Neural cell (in vitro differentiated cells): ENCODE data around the gene COL4A1. TPM values are rescaled to one million over a fixed set of nuclear protein-coding genes. Genes with fewer than 3 reads are reported as not detected.

Experiments
- H2AFZ ChIP-seq: fragments of 200-600, 300-800 bp; sonication (generic), shearing (Covaris generic); 2 replicates; pipeline ENCODE4 v1.6.0; 2014; ENCODE audit warnings: low read depth, mild to moderate bottlenecking, antibody characterized with exemption, low read length, moderate library complexity
- H3F3A ChIP-seq: fragments of 200-600 bp; shearing (Covaris generic); 2 replicates; pipeline ENCODE4 v1.6.1; 2016; ENCODE audit warnings: mild to moderate bottlenecking, moderate library complexity, mixed read lengths, antibody characterized with exemption, low read length; ENCODE audit not compliant: insufficient read depth, poor library complexity, severe bottlenecking
- H3K27ac ChIP-seq: fragments of 200-600, 300-800 bp; sonication (generic), shearing (Covaris generic); 2 replicates; pipeline ENCODE4 v1.5.1; 2014; ENCODE audit warnings: mild to moderate bottlenecking, low read length, moderate library complexity
- H3K27me3 ChIP-seq: fragments of 300-800, 200-600 bp; sonication (generic), shearing (Covaris generic); 2 replicates; pipeline ENCODE4 v1.6.0; 2014; ENCODE audit warnings: mild to moderate bottlenecking, low read depth, low read length, moderate library complexity; ENCODE audit not compliant: insufficient read depth
- H3K36me3 ChIP-seq: fragments of 300-800, 200-600 bp; sonication (generic), shearing (Covaris generic); 2 replicates; pipeline ENCODE4 v1.5.1; 2014; ENCODE audit warnings: mild to moderate bottlenecking, antibody characterized with exemption, low read length, moderate library complexity; ENCODE audit not compliant: insufficient read depth
- H3K4me2 ChIP-seq: fragments of 300-800, 200-600 bp; sonication (generic), shearing (Covaris generic); 2 replicates; pipeline ENCODE4 v1.6.0; 2014; ENCODE audit warnings: mild to moderate bottlenecking, low read length
- H3K4me3 ChIP-seq: fragments of 300-800, 200-600 bp; sonication (generic), shearing (Covaris generic); 2 replicates; pipeline ENCODE4 v1.5.1; 2014; ENCODE audit warnings: mild to moderate bottlenecking, low read length, moderate library complexity
- H3K79me2 ChIP-seq: fragments of 200-600 bp; shearing (Covaris generic); replicated peaks from 2 replicates; pipeline ENCODE4 v1.6.0; 2014; ENCODE audit warnings: mild to moderate bottlenecking, low read length, moderate library complexity; ENCODE audit not compliant: insufficient read depth
- H3K9ac ChIP-seq: fragments of 300-800, 200-600 bp; sonication (generic), shearing (Covaris generic); 2 replicates; pipeline ENCODE4 v1.6.1; 2016; ENCODE audit warnings: mild to moderate bottlenecking, low read length, mixed read lengths
- H3K9me2 ChIP-seq: fragments of 200-600 bp; shearing (Covaris generic); 2 replicates; pipeline ENCODE4 v1.6.1; 2016; ENCODE audit warnings: mild to moderate bottlenecking, low read length, mixed read lengths; ENCODE audit not compliant: insufficient read depth
- H3K9me3 ChIP-seq: fragments of 200-600, 300-800 bp; sonication (generic), shearing (Covaris generic); 2 replicates; pipeline ENCODE4 v1.6.1; 2016; ENCODE audit warnings: mild to moderate bottlenecking, mixed run types, low read length, moderate library complexity, mixed read lengths
- H4K20me1 ChIP-seq: fragments of 200-600 bp; shearing (Covaris generic); 2 replicates; pipeline ENCODE4 v1.6.1; 2016; ENCODE audit warnings: mild to moderate bottlenecking, mixed run types; ENCODE audit not compliant: insufficient read depth
- EP300 ChIP-seq: fragments of 450-650 bp; conservative IDR thresholded peaks from 2 replicates; pipeline ENCODE4 v1.6.1; 2014; ENCODE audit warnings: antibody characterized with exemption, mild to moderate bottlenecking, moderate library complexity; ENCODE audit not compliant: poor library complexity, severe bottlenecking
- EZH2 ChIP-seq: fragments of 200-600, 300-800 bp; shearing (Covaris generic), sonication (generic); IDR thresholded peaks from 2 replicates; pipeline ENCODE4 v1.6.1; 2014; ENCODE audit warnings: antibody characterized with exemption, low read length, borderline replicate concordance, mild to moderate bottlenecking; ENCODE audit not compliant: insufficient read depth, poor library complexity, severe bottlenecking
- MXI1 ChIP-seq: fragments of 450-650 bp; conservative IDR thresholded peaks from 2 replicates; pipeline ENCODE4 v1.6.1; 2014; ENCODE audit warnings: antibody characterized with exemption, mild to moderate bottlenecking; ENCODE audit not compliant: poor library complexity, severe bottlenecking
- POLR2AphosphoS5 ChIP-seq: IDR thresholded peaks from 2 replicates; pipeline ENCODE4 v1.6.1; 2012
- RAD21 ChIP-seq: fragments of 450-650 bp; conservative IDR thresholded peaks from 2 replicates; pipeline ENCODE4 v1.6.1; 2014; ENCODE audit warnings: antibody characterized with exemption, mild to moderate bottlenecking, moderate library complexity
- SMC3 ChIP-seq: fragments of 450-650 bp; conservative IDR thresholded peaks from 2 replicates; pipeline ENCODE4 v1.6.1; 2014; ENCODE audit warnings: antibody characterized with exemption, mild to moderate bottlenecking, moderate library complexity; ENCODE audit not compliant: poor library complexity
- TAF1 ChIP-seq: IDR thresholded peaks from 2 replicates; pipeline ENCODE4 v1.6.1; 2012; ENCODE audit warnings: low read depth
- polyA plus RNA-seq: library from polyadenylated mRNA; depleted of rRNA; stranded (reverse); fragments of >200 nt; gene quantifications from 2 replicates; pipeline ENCODE4 v1.2.3, GENCODE V29; 2014
- TF ChIP-seq, protein P1 (sequence below): fragments of 450-650 bp; IDR thresholded peaks from 2 replicates; pipeline ENCODE4 v1.5.1; 2014; ENCODE audit warnings: antibody characterized with exemption, mild to moderate bottlenecking, moderate library complexity; ENCODE audit not compliant: poor library complexity, severe bottlenecking
- TF ChIP-seq, protein P2 (sequence below): IDR thresholded peaks from 2 replicates; pipeline ENCODE4 v1.6.1; 2012; ENCODE audit warnings: borderline replicate concordance

Gene COL4A1
- polyA plus RNA-seq, 1 donor from 2014 or later: 13.1 TPM

DNA sequence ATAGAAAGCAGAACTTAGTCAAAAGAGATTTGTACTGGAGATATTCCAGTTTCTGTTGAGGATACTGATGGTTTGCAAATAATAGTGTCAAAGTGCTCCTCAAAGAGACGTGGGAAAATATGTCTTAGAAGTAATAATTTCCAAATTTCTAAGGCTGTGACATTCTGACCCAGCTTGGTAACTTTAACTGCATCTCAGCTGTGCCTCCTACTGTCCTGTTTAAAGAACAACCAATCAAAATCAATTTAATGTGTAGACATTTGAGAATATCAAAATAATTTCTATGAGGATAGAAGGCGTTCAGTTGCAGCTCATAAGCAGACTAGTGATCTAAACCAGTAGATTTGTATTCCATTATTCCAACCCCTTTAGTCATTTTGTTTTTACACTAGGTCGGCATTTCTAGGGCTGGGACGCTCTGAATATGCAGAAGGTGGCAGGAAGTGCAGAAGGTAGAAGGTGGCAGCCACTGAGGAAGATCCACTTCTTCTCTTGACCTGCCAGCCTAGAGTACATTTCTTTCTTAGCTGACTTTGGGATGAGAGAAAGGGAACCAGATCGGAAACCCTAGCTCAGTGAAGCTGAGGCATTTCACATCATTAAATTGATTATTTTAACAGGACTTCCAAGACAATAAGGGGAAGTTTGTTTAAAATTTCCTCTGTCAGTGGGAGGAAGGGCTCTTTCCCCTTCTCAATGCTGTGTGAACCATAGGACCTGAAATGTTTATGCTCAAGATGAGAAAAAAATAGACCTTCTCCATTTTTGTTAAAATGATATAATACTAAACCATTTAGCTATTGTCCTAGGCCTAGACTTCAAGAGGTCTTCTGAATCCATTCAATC lies 67.5 kb downstream of the COL4A1 start:
- Histone ChIP-seq H3K4me3 (no peak overlapping the region), H3K27me3 (no peaks in the 10 kb centered on the region), H2AFZ (no peak overlapping the region), H3K4me2 (no peak overlapping the region), H3K9me3 (no peaks in the 10 kb centered on the region), H3F3A (no peaks in the 10 kb centered on the region), H3K36me3 (no peaks in the 10 kb centered on the region), H3K9ac (no peak overlapping the region), H4K20me1 (no peaks in the 10 kb centered on the region), H3K9me2 (no peaks in the 10 kb centered on the region), H3K79me2 (no peaks in the 10 kb centered on the region), H3K27ac (no peak overlapping the region)
- TF ChIP-seq, protein P1, sequence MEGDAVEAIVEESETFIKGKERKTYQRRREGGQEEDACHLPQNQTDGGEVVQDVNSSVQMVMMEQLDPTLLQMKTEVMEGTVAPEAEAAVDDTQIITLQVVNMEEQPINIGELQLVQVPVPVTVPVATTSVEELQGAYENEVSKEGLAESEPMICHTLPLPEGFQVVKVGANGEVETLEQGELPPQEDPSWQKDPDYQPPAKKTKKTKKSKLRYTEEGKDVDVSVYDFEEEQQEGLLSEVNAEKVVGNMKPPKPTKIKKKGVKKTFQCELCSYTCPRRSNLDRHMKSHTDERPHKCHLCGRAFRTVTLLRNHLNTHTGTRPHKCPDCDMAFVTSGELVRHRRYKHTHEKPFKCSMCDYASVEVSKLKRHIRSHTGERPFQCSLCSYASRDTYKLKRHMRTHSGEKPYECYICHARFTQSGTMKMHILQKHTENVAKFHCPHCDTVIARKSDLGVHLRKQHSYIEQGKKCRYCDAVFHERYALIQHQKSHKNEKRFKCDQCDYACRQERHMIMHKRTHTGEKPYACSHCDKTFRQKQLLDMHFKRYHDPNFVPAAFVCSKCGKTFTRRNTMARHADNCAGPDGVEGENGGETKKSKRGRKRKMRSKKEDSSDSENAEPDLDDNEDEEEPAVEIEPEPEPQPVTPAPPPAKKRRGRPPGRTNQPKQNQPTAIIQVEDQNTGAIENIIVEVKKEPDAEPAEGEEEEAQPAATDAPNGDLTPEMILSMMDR: no peak
- TF ChIP-seq EP300: no peak
- TF ChIP-seq POLR2AphosphoS5: no peak
- TF ChIP-seq, protein P2, sequence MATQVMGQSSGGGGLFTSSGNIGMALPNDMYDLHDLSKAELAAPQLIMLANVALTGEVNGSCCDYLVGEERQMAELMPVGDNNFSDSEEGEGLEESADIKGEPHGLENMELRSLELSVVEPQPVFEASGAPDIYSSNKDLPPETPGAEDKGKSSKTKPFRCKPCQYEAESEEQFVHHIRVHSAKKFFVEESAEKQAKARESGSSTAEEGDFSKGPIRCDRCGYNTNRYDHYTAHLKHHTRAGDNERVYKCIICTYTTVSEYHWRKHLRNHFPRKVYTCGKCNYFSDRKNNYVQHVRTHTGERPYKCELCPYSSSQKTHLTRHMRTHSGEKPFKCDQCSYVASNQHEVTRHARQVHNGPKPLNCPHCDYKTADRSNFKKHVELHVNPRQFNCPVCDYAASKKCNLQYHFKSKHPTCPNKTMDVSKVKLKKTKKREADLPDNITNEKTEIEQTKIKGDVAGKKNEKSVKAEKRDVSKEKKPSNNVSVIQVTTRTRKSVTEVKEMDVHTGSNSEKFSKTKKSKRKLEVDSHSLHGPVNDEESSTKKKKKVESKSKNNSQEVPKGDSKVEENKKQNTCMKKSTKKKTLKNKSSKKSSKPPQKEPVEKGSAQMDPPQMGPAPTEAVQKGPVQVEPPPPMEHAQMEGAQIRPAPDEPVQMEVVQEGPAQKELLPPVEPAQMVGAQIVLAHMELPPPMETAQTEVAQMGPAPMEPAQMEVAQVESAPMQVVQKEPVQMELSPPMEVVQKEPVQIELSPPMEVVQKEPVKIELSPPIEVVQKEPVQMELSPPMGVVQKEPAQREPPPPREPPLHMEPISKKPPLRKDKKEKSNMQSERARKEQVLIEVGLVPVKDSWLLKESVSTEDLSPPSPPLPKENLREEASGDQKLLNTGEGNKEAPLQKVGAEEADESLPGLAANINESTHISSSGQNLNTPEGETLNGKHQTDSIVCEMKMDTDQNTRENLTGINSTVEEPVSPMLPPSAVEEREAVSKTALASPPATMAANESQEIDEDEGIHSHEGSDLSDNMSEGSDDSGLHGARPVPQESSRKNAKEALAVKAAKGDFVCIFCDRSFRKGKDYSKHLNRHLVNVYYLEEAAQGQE: no peak
- no peak for TF ChIP-seq EZH2
- no peak for TF ChIP-seq MXI1
- no peak for TF ChIP-seq SMC3
- TF ChIP-seq TAF1: no peak
- TF ChIP-seq RAD21: no peak

DNA sequence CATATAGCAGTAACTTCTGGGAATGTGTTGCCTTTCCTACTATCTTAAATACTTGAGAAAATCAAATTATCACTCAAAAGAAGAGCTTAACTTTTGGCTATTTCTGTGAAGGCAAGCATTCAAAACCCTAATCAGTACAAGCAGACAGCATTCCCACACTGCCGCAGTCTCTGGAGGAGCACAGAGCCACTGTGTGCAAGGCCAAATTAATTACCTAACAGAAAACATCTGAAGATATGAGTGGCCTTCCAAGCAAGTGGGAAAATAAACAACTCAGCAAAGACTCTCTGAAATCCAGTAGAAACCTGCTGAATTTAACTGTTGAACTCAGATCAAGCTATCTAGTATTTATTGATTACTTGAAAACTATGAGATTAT lies 68.2 kb downstream of the COL4A1 start:
- no peak overlapping the region for H2AFZ ChIP-seq
- no peaks in the 10 kb centered on the region for H3K36me3 ChIP-seq
- no peak overlapping the region for H3K4me3 ChIP-seq
- no peaks in the 10 kb centered on the region for H4K20me1 ChIP-seq
- no peak for TF ChIP-seq TAF1
- no peak for TF ChIP-seq EZH2
- TF ChIP-seq, protein P1: no peak
- TF ChIP-seq SMC3: no peak
- no peak for TF ChIP-seq POLR2AphosphoS5
- no peak for TF ChIP-seq MXI1
- TF ChIP-seq, protein P2: no peak
- TF ChIP-seq EP300: no peak
- no peak for TF ChIP-seq RAD21
- no peaks in the 10 kb centered on the region for H3K79me2 ChIP-seq
- no peaks in the 10 kb centered on the region for H3K27me3 ChIP-seq
- H3K27ac ChIP-seq: no peak overlapping the region
- no peaks in the 10 kb centered on the region for H3K9me3 ChIP-seq
- no peak overlapping the region for H3K9ac ChIP-seq
- H3K4me2 ChIP-seq: no peak overlapping the region
- no peaks in the 10 kb centered on the region for H3F3A ChIP-seq
- H3K9me2 ChIP-seq: no peaks in the 10 kb centered on the region
